Melanocyte of skin (primary cell): ENCODE data around the gene SKOR2. TPM values are rescaled to one million over a fixed set of nuclear protein-coding genes. Genes with fewer than 3 reads are reported as not detected.

Experiments
- small RNA-seq, 2 donors: library from RNA; depleted of rRNA; stranded (forward); fragments of <200 nt; gene quantifications; one replicate each; pipeline ENCODE3, GENCODE V24; 2012
- total RNA-seq, 2 donors: library from RNA; depleted of rRNA; stranded (reverse); fragments of >200 nt; gene quantifications; 2 replicates each; pipeline ENCODE4 v1.2.3, GENCODE V29; 2012

Gene SKOR2, protein sequence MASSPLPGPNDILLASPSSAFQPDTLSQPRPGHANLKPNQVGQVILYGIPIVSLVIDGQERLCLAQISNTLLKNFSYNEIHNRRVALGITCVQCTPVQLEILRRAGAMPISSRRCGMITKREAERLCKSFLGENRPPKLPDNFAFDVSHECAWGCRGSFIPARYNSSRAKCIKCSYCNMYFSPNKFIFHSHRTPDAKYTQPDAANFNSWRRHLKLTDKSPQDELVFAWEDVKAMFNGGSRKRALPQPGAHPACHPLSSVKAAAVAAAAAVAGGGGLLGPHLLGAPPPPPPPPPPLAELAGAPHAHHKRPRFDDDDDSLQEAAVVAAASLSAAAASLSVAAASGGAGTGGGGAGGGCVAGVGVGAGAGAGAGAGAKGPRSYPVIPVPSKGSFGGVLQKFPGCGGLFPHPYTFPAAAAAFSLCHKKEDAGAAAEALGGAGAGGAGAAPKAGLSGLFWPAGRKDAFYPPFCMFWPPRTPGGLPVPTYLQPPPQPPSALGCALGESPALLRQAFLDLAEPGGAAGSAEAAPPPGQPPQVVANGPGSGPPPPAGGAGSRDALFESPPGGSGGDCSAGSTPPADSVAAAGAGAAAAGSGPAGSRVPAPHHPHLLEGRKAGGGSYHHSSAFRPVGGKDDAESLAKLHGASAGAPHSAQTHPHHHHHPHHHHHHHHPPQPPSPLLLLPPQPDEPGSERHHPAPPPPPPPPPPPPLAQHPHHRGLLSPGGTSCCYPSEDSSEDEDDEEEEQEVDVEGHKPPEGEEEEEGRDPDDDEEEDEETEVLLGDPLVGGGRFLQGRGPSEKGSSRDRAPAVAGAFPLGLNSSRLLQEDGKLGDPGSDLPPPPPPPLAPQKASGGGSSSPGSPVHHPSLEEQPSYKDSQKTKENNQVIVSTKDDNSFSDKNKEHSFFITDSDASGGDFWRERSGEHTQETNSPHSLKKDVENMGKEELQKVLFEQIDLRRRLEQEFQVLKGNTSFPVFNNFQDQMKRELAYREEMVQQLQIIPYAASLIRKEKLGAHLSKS
- total RNA-seq = not detected

DNA sequence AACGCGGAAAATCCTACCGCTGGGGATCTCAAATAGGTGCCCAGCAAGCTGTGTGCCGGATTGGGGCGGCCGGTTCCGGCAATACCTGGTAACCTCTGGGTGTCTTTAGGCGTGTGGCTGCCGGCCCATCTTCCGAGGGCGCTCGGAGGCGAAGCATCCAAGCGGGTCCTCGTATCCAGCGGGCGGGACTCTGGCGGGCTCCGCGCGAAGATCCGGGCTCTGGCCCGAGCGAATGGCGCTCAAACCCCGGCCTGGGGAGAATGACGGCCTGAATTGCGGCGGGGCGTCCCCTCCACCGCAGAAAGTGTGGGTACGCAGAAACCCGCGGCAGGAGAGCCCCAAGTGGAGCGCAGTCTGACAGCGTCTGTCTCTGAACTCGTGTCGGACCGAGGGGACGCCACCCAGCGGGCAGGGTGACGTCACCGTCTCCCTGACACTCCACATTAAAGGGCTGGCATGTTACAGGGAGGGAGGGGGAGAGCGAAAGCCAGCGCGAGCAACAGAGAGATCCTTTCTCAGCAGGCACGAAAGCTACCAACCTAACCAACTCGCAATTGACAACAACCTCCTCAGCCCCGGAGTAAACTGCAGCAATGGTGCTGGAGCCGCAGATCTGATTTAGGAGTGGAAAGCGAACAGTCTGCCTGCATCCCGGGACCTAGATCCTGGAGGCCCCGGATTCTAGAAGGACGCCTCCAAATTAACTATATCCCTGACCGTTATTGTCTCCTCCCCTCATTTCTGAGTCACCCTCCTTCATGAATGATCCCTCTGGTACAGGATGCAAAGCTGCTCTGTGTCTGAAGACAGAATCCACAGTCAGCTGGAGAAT is at the start of gene SKOR2:
TSS of gene SKOR2 (minus strand) at position 372 of the 832 bp plus-strand sequence. CDS start 2,477 bp downstream, outside the sequence.

DNA sequence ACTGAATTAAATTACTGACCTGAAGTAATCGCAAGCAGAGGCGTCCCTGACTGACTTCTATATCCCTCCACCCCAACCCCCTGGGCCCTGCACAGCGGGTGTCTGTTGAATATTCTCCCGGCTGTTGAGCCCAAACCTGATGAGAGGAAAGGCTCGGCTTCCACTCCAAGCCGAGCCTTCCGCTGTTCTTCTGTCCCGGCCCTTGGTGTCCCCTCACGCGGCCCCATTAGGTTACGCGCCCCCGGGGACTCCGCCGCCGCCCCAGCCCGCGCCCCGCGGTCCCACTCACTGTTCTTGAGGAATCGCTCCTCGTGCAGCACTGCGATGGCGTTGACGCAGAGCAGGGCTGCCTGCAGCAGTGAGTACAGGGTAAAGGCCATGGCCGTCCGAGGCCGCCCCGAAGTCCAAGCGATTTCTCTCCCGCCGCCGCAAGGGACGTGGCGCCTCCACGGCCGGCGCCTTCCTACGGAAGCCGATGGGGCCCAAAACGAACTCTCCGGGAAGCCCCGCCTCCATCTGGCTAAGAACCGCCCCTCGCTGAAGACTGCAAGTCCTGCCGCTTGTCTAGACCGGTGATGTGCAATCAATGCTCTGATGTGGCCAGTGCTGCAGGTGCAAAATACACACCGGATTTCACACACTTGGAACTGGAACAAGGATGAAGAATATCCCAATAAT is 75.4 kb downstream of the SKOR2 start, which contains the start of gene IER3IP1:
TSS of gene IER3IP1 (minus strand) at position 467 of the 678 bp plus-strand sequence. CDS start at position 380, 87 bp downstream.

Small RNA genes within 50 kb of the gene (small RNA-seq; reads per million reads assigned to genes)
- 0 reads per million in 2 donors for gene RNU6-1131P

Other genes starting within 250 kb of the SKOR2 start
- gene ELOA2, start 216.0 kb downstream of the SKOR2 start, total RNA-seq = not detected
- 10 to 100 TPM; 19.3 to 25.5 TPM for gene HDHD2, start 101.2 kb downstream of the SKOR2 start, total RNA-seq
- gene IER3IP1, start 75.3 kb downstream of the SKOR2 start, total RNA-seq = 10 to 100 TPM; 23.7 to 30.0 TPM